Measurements from ENCODE around the gene PRKG1.

GRCh38 chr10:51430506-51430905 is 356.2 kb downstream of the PRKG1 start:
- TF ChIP-seq, protein P1, sequence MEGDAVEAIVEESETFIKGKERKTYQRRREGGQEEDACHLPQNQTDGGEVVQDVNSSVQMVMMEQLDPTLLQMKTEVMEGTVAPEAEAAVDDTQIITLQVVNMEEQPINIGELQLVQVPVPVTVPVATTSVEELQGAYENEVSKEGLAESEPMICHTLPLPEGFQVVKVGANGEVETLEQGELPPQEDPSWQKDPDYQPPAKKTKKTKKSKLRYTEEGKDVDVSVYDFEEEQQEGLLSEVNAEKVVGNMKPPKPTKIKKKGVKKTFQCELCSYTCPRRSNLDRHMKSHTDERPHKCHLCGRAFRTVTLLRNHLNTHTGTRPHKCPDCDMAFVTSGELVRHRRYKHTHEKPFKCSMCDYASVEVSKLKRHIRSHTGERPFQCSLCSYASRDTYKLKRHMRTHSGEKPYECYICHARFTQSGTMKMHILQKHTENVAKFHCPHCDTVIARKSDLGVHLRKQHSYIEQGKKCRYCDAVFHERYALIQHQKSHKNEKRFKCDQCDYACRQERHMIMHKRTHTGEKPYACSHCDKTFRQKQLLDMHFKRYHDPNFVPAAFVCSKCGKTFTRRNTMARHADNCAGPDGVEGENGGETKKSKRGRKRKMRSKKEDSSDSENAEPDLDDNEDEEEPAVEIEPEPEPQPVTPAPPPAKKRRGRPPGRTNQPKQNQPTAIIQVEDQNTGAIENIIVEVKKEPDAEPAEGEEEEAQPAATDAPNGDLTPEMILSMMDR (conservative IDR thresholded peaks at IDR 0.05 in 1 of 2, IDR thresholded peaks at IDR 0.05 in 1 of 2; ENCODE audit: low read depth in 1 of 2, low read length in 2 of 2): no peak
- no peak for TF ChIP-seq EZH2 (IDR thresholded peaks at IDR 0.05; ENCODE audit: low read length, missing control alignments)
